Measurements from ENCODE around the gene KLHDC4. TPM values are rescaled to one million over a fixed set of nuclear protein-coding genes. Genes with fewer than 3 reads are reported as not detected.
A peak's percentile ranks its signal among the peaks of the same experiment; 100 is the strongest.
"Not testable (repeated sequence)": the region's sequence is repeated elsewhere in the genome, so short reads cannot be mapped to it uniquely, and the experiment has no call there.

Gene KLHDC4
- total RNA-seq, result 16.6 and 17.6 TPM in 2 replicates

DNA sequence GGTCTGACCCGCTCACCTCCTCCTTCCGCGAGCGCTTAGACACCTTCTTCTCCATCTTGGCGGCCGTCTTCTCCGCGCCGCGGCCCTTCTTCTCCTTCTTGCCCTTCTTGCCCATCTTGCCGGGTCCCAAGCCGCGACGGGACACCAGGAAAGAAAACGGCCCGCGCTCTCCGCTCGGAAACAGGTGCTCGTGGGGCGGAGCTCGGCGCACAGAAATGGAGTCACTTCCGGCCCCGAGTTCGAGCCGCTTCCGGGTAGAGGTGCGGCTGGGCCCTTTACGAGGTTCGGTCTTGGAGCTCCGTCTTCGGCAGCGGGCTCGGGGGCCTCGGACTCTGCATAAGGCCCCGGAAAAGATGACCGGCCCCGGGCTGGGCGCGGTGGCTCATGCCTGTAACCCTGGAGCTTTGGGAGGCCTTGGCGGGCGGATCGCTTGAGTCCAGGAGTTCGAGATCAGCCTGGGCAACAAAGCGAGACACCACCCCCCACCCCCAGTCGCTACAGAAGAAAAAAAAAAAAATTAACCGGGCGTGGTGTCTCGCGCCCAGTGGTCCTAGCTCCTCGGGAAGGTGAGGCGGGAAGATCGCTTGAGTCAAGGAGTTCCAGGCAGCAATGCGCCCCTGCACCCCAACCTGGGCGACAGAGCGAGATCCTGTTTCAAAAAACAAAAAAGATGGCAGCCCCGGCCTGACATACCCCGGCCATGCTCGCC, at the start of gene KLHDC4:
Gene KLHDC4, minus strand, starts transcription at position 211 of the 709 bp plus-strand sequence. Its CDS starts 96 bp downstream, at position 115.
- DNase-seq (ENCODE audit: low read depth in 2 of 2), result peak; percentile 70 to 90

DNA sequence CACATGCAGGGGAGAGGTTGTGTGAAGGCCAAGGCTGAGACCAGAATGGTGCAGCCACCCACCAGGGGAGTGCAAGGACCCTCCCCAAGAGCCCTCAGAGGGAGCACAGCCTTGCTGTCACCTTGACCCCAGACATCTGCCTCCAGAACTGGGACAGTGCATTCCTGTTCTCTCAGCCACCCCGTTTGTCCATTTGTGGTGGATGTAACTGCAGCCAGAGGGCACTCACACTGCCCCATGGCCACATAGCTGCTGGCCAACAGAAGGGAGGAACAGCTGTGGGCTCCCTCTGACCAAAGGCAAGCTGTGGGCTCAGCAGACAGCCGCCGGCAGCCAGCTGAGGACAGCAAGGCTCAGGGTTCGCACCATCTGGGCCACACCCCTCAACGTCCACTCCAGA, 49.8 kb upstream of the KLHDC4 start:
- DNase-seq (ENCODE audit: low read depth in 2 of 2), result no peak

DNA sequence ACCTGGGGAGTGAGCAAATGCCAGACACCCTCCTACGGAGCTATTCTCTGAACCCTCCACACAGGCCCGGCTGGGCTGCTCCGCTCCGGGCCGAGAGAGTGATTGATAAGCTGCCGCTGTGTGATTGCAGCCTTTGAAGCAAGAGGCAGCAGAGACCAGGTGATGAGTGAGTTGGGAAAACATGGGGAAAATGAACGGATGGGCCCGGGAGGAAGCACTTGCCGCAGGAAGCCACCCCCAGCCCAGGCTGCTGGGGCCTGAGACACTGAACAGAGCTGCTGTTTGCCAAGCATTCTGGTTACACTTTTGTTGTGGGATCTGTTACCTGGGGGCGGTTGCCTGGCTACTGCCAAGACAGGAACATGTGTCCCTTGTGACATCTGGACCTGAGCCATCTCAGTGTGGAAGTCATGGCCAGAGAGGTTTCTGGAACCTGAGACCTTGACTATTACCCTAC, 46.4 kb upstream of the KLHDC4 start:
- DNase-seq (ENCODE audit: low read depth in 2 of 2), result peak; percentile 29 to 32

DNA sequence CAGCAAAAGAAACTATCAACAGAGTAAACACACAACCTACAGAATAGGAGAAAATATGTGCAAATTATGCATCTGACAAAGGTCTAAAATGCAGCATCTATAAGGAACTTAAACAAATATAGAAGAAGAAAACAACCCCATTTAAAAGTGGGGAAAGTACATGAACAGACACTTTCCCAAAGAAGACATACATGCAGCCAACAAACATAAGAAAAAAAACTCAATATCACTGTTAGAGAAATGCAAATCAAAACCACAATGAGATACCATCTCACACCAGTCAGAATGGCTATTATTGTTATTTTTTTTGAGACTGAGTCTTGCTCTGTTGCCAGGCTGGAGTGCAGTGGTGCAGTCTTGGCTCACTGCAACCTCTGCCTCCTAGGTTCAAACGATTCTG, 45.7 kb upstream of the KLHDC4 start:
- DNase-seq (ENCODE audit: low read depth in 2 of 2), result not testable (repeated sequence)

DNA sequence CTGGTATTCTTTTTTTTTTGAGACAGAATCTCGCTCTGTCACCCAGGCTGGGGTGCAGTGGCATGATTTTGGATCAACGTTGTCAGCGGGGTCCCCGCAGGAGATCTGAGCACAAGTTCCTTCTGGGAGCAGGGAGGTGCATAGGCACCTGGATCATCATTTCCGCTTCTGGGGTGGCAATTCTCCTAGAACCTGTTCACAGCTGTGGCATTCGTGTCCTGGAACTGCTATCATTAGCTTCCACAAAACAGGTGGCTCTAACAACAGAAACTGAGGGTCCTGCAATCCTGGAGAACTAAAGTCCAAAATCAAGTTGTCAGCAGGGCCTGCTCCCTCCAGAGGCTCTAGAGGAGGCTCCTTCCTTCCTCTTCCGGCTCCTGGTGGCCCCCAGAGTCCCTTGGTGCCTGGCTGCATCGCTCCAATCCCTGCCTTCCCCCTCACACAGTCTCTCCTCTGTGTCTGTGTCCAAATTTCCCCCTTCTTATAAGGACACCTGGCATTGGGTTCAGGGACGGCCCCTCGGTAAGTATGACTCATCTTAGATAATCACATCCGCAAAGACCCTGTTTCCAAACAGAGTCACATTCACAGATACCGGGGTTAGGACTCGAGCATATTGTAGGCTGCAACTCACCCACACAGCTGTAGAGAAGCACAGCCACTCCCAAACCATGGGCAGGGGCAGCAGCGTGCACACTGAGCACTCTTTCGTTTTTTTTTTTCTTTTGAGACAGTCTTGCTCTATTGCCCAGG, 43.5 kb upstream of the KLHDC4 start:
- peak in 1 of 2 donors; percentile 54 for DNase-seq (ENCODE audit: low read depth in 2 of 2)

DNA sequence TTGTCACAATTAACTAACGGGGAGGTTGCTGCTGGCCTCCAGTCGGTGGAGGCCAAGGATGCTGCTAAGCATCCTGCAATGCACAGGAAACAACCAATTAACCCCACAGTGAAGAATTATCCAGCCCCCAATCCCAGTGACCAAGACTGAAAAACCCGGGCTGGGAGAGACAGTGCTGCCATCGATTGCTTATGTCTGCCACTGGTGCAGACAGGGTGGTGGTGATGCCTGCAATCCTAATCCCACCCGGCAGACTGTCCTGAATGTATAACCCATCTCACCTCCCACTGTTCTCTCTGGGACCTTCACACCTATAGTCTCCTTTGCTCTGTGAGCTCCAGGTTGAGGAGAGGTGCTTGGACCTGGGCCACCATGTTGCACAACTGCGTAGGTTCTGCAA, 42.3 kb upstream of the KLHDC4 start:
- DNase-seq (ENCODE audit: low read depth in 2 of 2), result no peak

DNA sequence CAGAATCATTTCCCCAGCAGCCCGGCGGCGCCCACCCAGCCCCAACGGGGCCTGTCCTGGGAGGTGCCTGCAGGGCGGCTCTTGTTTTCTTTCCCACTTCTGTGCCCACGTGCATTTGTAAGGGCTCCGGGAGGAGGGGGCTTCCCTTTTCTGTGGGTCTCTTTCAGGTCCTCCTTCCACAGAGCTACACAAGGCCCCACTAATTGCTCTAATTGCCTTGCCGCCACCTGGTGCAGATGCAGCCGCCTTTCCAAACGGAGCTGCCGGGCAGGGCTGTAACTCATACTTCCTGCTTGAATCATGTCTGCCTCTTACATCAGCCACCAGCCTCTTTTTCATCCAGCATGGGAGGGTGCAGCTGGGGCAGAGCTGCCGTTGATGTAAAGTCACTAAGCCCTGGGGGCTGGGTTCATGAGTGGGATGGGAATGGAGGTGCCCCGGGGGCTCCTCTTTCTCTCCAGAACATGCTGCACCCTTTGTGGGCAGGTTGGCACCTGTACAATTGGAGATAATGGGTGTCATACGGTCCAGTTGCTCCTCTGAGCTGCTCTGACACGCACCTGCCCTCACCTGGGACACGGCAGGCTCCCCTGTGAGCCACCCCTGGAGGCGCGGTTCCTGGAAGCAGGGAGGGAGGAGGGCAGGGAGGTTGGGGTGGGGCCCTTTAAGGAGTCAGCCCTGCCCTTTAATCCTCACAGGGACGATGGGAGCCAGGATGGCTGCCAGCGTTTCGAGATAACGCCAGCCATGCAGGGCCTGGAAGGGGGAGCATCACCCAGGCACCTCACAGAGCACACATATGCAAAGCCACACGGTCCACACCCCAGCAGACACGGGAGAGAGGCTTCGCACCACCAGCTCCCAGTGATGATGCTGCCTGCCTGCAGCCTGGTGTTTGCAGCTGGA, 41.1 kb upstream of the KLHDC4 start:
- peak; percentile 18 to 84 for DNase-seq (ENCODE audit: low read depth in 2 of 2)

DNA sequence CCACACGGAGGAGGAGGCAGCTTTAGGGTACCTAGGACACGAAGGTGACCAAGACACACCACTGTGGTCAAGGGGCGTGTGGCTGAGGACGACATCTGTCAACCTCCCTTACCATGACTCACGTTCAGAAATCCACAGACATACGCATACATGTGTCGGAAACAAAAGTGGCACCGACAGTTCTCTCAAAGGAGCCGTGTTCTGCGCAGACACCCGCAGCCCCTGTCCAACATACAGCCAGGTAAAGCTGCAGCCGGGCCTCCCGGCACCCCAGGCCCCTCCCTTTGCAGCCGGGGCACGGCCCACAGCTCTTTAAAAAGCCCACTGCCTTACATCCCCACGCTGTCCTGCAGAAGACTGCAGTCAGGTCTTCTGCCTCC, 40.5 kb upstream of the KLHDC4 start:
- peak in 1 of 2 donors; percentile 10 for DNase-seq (ENCODE audit: low read depth in 2 of 2)

DNA sequence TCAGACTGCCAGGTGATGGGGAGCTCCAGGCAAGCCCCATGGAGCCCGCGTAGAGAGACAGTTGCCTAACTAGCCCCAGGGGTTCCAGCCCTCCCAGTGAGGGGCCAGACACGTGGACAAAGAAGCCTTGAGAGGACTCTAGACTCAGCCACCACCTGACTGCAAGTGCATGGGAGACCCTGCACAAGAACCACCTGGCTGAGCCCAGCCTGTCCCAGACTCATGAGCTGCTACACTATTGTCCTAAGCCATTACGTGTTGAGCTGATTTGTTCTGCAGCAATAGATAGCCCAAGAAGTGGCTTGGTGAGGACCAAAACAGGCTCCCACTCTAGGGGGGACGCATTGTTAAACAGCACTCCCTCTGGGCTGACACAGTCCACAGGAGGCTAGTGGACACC, 37.6 kb upstream of the KLHDC4 start:
- DNase-seq (ENCODE audit: low read depth in 2 of 2), result no peak

DNA sequence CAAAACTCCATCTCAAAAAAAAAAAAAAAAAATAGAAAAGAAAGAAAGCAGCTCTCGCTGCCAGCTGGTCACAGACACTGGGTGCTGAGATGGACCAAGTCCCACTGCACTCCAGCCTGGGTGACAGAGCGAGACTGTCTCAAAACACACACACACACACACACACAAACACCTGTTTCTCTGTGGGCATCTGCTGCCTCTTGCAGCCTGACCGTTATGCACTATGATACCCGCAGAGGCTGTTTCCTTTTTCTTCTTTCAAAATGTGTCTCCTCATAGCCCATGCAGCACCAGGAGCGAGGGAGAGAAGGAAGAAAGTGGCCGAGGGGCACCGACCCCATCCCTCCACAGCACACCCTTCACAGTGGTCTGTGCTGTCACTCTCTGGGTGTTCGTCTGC, 36.9 kb upstream of the KLHDC4 start:
- DNase-seq (ENCODE audit: low read depth in 2 of 2), result no peak

DNA sequence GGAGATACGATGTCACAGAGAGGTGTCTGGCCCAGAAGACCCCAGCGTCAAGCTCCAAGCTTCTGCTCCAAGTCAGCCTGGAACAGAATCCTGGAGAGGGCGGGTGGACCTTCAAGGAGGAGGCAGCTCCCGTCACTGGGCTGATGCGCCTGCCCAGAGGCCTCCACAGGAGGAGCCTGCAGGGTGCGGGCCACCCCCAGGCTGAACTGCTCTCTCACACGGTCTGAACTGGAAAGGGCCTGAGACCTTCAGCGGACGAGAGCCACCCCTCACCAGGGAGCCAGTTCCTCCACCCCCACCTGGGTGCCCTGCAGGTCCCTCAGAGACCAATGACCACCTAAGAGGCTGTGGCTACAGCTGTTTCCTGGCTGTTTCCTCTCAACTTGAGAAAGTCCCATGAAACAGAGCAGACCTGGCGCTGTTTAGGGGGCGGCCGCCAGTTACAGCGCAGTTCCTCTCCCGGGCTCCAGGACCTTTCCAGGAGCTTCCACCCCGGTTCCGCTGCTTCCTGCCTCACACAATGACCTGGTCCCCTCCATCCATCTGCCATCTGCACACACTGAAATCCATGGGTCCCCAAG, 36.0 kb upstream of the KLHDC4 start:
- peak in 1 of 2 donors; percentile 8 for DNase-seq (ENCODE audit: low read depth in 2 of 2)

DNA sequence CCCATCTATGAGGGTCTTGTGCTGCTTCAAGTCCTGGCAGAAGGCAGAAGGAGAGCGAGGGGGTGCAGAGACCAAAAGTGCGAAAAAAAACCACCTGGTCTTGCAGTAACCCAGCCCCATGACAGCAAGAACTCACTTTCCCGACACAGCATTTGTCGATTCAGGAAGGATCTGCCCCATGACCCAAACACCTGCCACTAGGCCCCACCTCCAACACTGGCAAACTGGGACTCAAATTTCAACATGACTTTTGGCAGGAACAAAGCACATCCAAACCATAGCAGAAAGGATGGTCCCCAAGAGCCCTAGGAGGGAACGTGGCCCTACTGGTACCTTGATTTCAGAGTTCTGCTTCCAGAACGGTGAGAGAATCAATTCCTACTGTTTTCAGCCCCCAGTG, 34.7 kb upstream of the KLHDC4 start:
- no peak for DNase-seq (ENCODE audit: low read depth in 2 of 2)

DNA sequence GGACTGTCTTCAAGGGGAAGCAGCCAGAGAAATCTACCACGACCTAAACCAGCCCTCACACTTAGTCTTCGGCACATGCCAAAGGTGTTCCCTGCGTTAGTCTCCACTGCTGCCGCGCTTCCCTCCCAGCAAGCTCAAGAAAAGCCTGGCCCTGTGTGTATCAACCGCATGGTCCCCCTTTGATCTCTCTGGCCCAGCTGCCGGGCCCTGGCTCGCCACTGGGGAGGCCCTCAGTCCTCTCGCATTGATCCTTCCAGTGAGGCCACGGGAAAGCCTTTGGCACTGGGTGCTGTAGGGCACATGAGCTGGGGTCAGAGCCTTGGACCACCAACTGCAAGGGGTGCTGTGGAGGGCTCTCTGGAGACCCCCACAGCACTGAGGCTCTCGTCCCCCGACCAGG, 29.6 kb upstream of the KLHDC4 start:
- no peak for DNase-seq (ENCODE audit: low read depth in 2 of 2)

DNA sequence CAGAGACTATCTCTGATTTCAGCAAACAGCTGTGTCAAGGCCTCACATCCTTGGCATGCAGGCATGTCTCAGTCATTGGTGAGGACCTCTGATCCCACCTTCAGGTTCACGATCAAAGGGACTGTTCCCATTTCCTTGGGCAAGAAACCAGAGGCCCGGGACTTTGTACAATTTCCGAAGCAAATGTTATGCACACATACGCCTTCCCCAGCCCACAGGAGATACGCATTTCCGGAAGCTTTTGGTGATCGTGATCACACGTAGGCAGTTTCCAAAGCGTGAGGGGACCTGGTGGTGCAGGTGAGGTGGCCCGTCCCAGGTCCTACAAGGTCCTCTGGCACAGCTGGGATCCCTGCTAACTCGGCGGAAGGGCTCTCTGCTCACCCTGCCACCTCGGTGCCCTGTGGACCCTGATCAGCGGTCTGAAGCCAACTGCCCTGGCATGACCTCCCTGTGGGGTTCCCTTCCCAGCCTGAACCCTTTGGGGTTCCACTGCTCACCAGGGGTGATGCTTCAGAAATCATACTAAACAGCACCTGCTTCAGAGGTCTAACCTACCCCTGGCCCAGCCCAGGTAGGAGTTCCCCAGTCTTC, 28.8 kb upstream of the KLHDC4 start:
- no peak for DNase-seq (ENCODE audit: low read depth in 2 of 2)

DNA sequence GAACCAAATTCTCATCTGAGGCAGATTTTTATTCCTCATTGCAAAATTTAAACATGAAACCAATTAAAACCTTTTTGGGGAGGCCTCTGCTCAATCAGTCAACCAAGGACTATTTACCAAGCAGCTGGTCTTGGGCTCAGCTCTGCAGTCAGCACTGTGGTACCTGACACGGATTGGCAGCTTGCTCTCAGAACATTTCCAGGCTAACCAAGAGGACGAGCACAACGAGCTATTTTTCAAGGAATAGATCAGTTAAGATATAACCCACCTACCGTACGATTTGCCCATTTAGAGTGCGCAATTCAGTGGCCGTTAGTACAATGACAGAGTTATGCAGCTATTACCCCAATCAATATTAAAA, 26.4 kb upstream of the KLHDC4 start:
- DNase-seq (ENCODE audit: low read depth in 2 of 2), result no peak

DNA sequence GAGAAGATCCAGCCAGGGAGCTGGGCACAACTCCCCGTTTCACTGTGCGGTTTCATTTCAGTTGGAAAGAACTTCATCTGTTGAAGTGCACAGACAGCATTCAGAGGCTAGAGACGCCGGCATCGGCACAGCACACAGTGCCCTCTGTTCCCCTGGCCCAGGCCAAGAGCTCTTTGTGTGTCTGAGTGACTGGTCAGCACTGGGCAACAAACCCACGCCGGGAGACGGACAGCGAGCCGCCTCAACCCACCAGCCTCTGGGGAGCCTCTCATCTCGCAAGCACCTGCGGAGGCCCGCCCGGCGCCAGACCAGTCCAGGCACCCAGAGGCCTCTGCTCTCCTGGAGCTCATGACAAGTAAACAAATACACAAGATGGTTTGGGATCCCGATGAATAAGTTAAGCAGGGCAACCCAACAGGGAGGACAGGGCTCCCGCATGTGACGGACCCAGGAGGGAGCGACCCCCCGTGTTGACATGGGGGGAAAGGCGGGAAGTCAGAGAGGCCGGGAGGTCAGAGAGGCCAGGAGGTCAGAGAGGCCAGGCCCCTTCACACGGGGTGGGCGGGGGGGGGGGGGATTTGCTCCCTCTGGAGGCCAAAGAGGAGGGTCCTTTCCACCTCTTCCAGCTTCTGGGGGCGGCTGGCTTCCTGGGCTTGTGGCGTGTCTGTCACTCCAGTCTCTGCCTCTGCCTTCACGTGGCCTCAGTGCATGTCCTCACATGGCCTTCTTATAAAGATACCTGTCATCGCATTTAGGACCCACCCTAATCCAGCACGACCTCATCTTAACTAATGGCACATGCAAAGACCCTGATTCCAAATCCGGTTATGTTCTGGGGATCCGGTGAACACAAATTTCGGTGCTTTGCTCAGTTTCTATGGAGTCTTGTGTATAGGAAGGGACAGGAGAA, 25.8 kb upstream of the KLHDC4 start:
- DNase-seq (ENCODE audit: low read depth in 2 of 2), result no peak

DNA sequence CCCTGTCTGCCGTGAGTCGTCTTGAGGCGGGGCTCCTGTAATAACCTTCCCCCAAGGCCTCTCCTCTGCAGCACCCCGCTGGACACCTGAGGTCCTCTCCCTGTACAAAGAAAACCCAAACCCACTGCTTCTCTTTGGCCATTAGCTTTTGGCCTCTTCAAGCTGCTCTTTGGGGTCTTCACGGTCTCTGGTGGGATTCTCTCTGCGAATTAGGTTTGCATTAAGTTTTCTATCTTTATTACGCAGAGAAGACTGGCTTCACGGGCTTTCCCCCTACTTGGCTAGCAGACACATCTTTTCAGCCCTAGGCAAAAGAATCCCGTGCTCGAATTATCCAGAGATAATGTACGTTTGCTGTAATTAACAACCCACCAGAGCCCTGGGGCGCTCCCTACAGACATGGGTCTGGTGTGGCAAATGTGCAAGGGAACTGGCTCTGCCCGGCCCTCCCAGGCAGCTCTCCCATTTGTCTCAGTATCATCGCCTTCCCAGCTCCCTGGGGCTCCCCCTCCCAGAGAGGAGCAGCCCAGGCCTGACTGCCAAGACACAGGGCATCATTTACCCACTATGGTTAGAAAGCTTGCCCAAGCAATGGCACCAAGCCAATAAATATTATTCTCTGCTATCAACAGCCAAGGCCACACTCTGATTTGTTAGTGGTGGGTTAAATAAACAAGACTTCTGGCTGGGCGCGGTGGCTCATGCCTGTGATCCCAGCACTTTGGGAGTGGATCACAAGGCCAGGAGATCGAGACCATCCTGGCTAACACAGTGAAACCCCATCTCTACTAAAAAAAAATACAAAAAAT, 24.7 kb upstream of the KLHDC4 start:
- DNase-seq (ENCODE audit: low read depth in 2 of 2), result no peak

DNA sequence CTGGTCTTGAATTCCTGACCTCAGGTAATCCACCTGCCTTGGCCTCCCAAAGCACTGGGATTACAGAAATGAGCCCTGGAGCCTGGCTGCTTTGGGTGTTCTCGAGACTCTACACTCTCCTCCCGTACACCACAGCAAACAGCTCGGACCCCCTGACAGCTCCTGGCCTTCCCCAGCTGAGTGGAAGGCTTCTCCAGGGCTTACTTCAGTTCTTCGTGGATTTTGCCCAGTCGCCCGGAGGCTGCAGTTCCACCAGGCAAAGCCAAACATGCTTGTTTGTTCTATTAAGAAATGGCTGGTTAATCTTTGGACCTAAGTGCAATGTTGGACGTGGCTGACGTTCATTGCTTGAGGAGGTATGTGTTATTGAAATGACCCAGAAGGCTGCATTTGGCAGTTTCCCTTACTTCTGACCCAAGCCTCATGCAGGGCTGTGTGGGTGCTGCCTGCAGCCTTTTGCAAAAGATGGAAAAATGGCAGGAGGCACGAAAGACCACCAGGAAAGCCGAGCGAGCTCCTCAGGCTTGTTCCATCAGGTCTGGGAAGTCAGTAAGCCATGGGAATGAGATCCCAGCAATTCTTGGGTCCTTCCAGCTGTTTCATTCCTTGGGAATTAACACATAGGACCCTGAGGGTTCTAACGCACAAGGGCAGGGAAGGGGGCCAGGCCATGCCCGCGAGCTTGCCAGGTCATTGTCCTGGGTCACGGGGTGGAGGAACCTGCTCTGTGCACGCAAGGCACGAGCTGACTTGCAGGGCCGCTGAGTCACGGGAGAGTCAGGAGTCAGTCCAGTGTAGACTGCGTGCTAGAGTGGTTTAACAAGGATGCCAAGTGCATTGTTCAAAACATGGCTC, 23.9 kb upstream of the KLHDC4 start:
- no peak for DNase-seq (ENCODE audit: low read depth in 2 of 2)
